Gastrocnemius medialis (tissue), 4 donors: Measurements from ENCODE around the gene PSMD9. TPM values are rescaled to one million over a fixed set of nuclear protein-coding genes. Genes with fewer than 3 reads are reported as not detected.

Experiments
- ATAC-seq, 2 donors: fragments of 150-250 bp; one replicate each; pipeline ENCODE4 v1.9.1; 2016
- DNase-seq, 2 donors: peaks; one replicate each; pipeline ENCODE4 v3.0.0-alpha.2; 2019
- H3K27ac ChIP-seq, 4 donors: fragments of 200-600 bp; sonication (generic); 1 replicate in 1 of 4; 2 replicates in 3 of 4; pipeline ENCODE4 v1.5.1; 2016 to 2018; ENCODE audit warnings: mild to moderate bottlenecking in 2 of 4, moderate library complexity in 1 of 4
- H3K27me3 ChIP-seq, 3 donors: fragments of 200-600 bp; sonication (generic) in 2 of 3; 1 replicate in 1 of 3; 2 replicates in 2 of 3; pipeline versions ENCODE4 v1.5.1 to v1.6.0; 2016 to 2019; ENCODE audit warnings: mild to moderate bottlenecking in 1 of 3, moderate library complexity in 1 of 3
- H3K36me3 ChIP-seq, 2 donors: fragments of 200-600 bp; sonication (generic) in 1 of 2; one replicate each; pipeline ENCODE4 v1.5.1; 2017 to 2018
- H3K4me1 ChIP-seq, 2 donors: fragments of 200-600 bp; sonication (generic) in 1 of 2; one replicate each; pipeline ENCODE4 v1.5.1; 2016 to 2017; ENCODE audit warnings: mild to moderate bottlenecking in 2 of 2
- H3K4me3 ChIP-seq, 4 donors: fragments of 200-600 bp; sonication (generic) in 3 of 4; 1 replicate in 1 of 4; 2 replicates in 3 of 4; pipeline ENCODE4 v1.5.1; 2016 to 2019; ENCODE audit warnings: mild to moderate bottlenecking in 2 of 4
- H3K9me3 ChIP-seq, 3 donors: fragments of 200-600 bp; sonication (generic) in 2 of 3; 1 replicate in 1 of 3; 2 replicates in 2 of 3; pipeline ENCODE4 v1.5.1; 2016 to 2019
- POLR2A ChIP-seq, 2 donors: fragments of 450-650 bp; IDR thresholded peaks; one replicate each; pipeline ENCODE4 v1.6.1; 2017; ENCODE audit warnings: antibody characterized with exemption in 2 of 2, mild to moderate bottlenecking in 2 of 2, moderate library complexity in 2 of 2
- in situ Hi-C, 4 donors: fragments of 200-750 bp; cut with MboI; loops; one replicate each; pipeline versions ENCODE4 v1.15.0 to v1.8.0; 2017; ENCODE audit warnings: low sequenced_read_pairs in 4 of 4
- intact Hi-C: fragments of 100-400 bp; cut with DNase I; formaldehyde crosslinking; loops from one replicate; pipeline ENCODE4 v1.15.1; 2023; ENCODE audit warnings: low total_unique reads
- total RNA-seq, 4 donors: library from RNA; depleted of rRNA; stranded (reverse); fragments of >200 nt; gene quantifications; one replicate each; pipeline versions ENCODE4 v1.1.0 to v1.2.3, GENCODE V29; 2016
- TF ChIP-seq, protein P1 (sequence below), 5 experiments: fragments of 450-650 bp in 3 of 5; fragments of 200-600 bp in 2 of 5; sonication (generic) in 2 of 5; IDR thresholded peaks in 4 of 5; conservative IDR thresholded peaks in 1 of 5; 1 replicate in 4 of 5; 2 replicates in 1 of 5; pipeline ENCODE4 v1.5.1; 2016 to 2019; ENCODE audit warnings: antibody characterized with exemption in 5 of 5, mild to moderate bottlenecking in 3 of 5, moderate library complexity in 3 of 5

PSMD9 gene, protein sequence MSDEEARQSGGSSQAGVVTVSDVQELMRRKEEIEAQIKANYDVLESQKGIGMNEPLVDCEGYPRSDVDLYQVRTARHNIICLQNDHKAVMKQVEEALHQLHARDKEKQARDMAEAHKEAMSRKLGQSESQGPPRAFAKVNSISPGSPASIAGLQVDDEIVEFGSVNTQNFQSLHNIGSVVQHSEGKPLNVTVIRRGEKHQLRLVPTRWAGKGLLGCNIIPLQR
- 10 to 100 TPM; 16.5 to 84.9 (median 47.0) TPM for total RNA-seq

DNA sequence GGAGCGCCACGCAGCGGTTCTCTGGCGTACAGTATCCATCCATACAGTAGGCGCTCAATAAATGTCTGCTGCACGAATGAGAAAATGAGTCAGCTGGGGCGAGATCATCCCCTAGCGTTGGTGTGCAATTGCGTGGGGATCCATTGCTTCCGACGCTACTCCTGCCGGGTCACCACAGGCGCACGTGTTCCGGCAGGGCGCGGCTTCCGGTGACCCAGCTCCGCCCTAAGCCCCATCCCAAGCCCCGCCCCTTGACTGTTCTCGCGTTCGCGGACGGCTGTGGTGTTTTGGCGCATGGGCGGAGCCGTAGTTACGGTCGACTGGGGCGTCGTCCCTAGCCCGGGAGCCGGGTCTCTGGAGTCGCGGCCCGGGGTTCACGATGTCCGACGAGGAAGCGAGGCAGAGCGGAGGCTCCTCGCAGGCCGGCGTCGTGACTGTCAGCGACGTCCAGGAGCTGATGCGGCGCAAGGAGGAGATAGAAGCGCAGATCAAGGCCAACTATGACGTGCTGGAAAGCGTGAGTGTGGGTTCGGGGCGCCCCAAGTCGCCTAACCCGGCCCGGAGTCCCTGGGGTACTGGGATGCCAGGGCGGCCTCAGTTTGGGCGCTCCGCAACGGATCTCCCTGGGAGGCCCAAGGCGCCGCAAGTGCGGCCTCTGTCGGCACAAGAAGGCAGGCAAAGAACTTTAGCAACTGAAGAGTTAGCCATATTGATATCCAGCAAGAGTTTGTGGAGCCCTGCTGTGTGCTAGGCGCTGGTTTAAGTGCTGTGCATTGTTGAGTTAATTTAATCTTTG lies at the start of gene PSMD9:
Gene PSMD9 (plus strand): TSS at position 313 of the 796 bp plus-strand sequence. CDS start 67 bp downstream, at position 380.
- in situ Hi-C loops (loop anchor here in 3 of 4 donors (5.0 to 10.0 kb wide), 3 partner anchors 94 to 196 kb away; partner anchors contain the start of gene RHOF (in 3 of the 3)), intact Hi-C loops (loop anchor here (1.0 to 5.0 kb wide), 5 partner anchors 30 to 201 kb away; partner anchors contain the start of genes HPD and TMEM120B)
- Histone ChIP-seq H3K4me1 (peaks cover 19 to 24% of the 10 kb centered on the region in 2 donors), H3K9me3 (no peaks in the 10 kb centered on the region), H3K4me3 (peak within 1 kb of the TSS; percentile 84 to 99 (median 92)), H3K27me3 (no peaks in the 10 kb centered on the region), H3K36me3 (peaks cover 0 to 14% of the 10 kb centered on the region in 2 donors), H3K27ac (peak within 1 kb of the TSS; percentile 94 to 99 (median 96))
- DNase-seq (peak; percentile 96), ATAC-seq (peak; percentile 94 to 97)
- TF ChIP-seq, protein P1, sequence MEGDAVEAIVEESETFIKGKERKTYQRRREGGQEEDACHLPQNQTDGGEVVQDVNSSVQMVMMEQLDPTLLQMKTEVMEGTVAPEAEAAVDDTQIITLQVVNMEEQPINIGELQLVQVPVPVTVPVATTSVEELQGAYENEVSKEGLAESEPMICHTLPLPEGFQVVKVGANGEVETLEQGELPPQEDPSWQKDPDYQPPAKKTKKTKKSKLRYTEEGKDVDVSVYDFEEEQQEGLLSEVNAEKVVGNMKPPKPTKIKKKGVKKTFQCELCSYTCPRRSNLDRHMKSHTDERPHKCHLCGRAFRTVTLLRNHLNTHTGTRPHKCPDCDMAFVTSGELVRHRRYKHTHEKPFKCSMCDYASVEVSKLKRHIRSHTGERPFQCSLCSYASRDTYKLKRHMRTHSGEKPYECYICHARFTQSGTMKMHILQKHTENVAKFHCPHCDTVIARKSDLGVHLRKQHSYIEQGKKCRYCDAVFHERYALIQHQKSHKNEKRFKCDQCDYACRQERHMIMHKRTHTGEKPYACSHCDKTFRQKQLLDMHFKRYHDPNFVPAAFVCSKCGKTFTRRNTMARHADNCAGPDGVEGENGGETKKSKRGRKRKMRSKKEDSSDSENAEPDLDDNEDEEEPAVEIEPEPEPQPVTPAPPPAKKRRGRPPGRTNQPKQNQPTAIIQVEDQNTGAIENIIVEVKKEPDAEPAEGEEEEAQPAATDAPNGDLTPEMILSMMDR (IDR thresholded peaks at IDR 0.05 in 4 of 5, conservative IDR thresholded peaks at IDR 0.05 in 1 of 5), result peak; percentile 61 to 77 (median 70)
- peak; percentile 67 to 75 for TF ChIP-seq POLR2A (IDR thresholded peaks at IDR 0.05)

DNA sequence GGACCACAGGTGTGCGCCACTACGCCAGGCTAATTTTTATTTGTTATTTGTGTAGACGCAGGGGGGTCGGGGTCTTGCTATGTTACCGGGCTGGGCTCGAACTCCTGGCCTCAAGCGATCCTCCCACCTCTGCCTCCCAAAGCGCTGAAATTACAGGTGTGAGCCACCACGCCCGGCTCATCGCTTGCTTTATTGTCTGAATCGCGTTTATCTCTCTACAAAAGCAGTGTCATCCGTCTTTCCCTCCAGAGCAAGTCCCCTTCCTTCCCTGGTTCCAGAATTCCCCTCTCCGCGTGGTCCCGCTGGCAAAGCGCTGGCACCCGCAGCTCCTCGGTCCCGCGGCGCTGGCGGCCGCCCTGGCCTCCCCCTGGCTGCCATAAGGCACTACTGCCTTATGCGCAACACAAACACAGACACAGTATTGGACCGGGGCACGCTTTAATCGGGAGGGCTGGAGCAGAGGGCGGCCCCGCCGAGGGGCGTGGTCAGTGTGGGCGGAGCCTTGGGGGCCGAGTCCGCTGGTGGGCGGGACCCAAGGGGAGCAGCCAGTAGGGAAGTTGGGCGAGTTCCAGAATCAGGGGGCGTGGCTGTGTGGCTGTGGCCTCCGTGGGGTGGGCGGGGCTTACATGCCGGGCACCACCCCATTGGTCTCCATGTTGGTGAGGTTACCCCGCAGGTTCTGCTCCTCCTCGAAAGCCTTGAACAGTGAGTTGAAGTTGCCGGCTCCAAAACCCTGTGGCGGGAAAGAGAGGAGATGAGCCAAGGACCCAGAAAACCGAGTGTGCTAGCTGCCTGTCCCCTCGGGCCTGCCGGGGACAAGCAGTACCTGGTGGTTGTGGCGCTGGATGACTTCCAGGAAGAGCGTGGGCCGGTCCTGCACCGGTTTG lies 49.2 kb upstream of the PSMD9 start:
- in situ Hi-C loops (no loop called here), intact Hi-C loops (loop anchor here (1.0 kb wide), 1 partner anchor 49 kb away; the partner anchor contains the start of gene PSMD9)
- H3K36me3 ChIP-seq, result no peaks in the 10 kb centered on the region
- DNase-seq, result peak; percentile 98
- no peaks in the 10 kb centered on the region for H3K9me3 ChIP-seq
- peak overlapping the region; percentile 66 to 79 (median 71) for H3K4me3 ChIP-seq
- H3K27me3 ChIP-seq, result no peaks in the 10 kb centered on the region
- ATAC-seq, result peak; percentile 96 to 98
- H3K27ac ChIP-seq, result peak overlapping the region; percentile 64 to 83 (median 78)
- H3K4me1 ChIP-seq, result peaks cover 8 to 12% of the 10 kb centered on the region in 2 donors
- TF ChIP-seq, protein P1 (IDR thresholded peaks at IDR 0.05 in 4 of 5, conservative IDR thresholded peaks at IDR 0.05 in 1 of 5), result peak; percentile 36 to 64 (median 57)
- peak; percentile 42 to 71 for TF ChIP-seq POLR2A (IDR thresholded peaks at IDR 0.05)

DNA sequence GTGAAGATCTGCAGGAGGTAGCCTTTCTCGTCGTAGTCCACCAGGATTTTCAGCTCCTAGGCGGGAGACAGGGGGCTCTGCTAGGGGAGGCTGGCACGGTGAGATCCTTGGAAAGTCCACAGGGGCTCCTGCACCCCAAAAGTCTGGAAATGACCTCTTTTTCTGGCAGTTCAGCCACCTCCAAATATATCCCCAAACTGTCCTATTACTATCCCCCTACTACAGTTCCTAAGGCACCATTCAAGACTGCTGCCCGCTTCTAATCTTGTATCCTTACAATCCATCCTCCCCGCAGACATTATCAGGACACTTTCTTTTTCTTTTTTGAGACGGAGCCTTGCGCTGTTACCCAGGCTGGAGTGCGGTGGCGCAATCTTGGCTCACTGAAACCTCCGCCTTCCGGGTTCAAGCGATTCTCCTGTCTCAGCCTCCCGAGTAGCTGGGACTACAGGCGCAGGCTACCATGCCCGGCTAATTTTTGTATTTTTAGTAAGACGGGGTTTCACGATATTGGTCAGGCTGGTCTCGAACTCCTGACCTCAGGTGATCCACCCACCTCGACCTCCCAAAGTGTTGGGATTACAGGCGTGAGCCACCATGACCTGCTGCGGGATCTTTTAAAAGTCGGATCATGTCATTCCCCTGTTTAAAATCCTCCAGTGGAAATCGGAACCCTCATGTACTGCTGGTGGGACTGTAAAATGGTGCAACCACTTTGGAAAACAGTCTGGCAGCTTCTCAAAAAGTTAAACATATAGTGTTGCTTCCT lies 48.4 kb upstream of the PSMD9 start:
- H3K27me3 ChIP-seq, result no peaks in the 10 kb centered on the region
- H3K27ac ChIP-seq, result peak overlapping the region; percentile 64 to 83 (median 78)
- peak in 1 of 2 donors; percentile 10 for ATAC-seq
- TF ChIP-seq, protein P1 (IDR thresholded peaks at IDR 0.05 in 4 of 5, conservative IDR thresholded peaks at IDR 0.05 in 1 of 5), result no peak
- TF ChIP-seq POLR2A (IDR thresholded peaks at IDR 0.05), result no peak
- H3K4me1 ChIP-seq, result peaks cover 8 to 12% of the 10 kb centered on the region in 2 donors
- H3K9me3 ChIP-seq, result no peaks in the 10 kb centered on the region
- in situ Hi-C loops, result no loop called here
- DNase-seq, result no peak
- no peaks in the 10 kb centered on the region for H3K36me3 ChIP-seq
- intact Hi-C loops, result loop anchor here (1.0 kb wide), 1 partner anchor 48 kb away; the partner anchor contains the start of gene PSMD9
- H3K4me3 ChIP-seq, result peak overlapping the region; percentile 66 to 79 (median 71)
